ENCODE measurements around the gene ARSG. TPM values are rescaled to one million over a fixed set of nuclear protein-coding genes. Genes with fewer than 3 reads are reported as not detected.

Gene ARSG
- total RNA-seq, 1 experiment from 2014 or later, result 9.3 TPM

GRCh38 chr17:68377771-68378267, 86.5 kb downstream of the ARSG start:
- no peak for DNase-seq (ENCODE audit: low read depth)

GRCh38 chr17:68378268-68379176, 87.2 kb downstream of the ARSG start:
- DNase-seq (ENCODE audit: low read depth), result peak; percentile 71

- no peak for DNase-seq (ENCODE audit: low read depth)
Observed at GRCh38 chr17:68379177-68379510, 87.8 kb downstream of the ARSG start.

- DNase-seq (ENCODE audit: low read depth), result no peak
Observed at GRCh38 chr17:68379692-68380677, 88.7 kb downstream of the ARSG start.

GRCh38 chr17:68381076-68381900, 90.0 kb downstream of the ARSG start:
- peak; percentile 93 for DNase-seq (ENCODE audit: low read depth)

- DNase-seq (ENCODE audit: low read depth), result no peak
Observed at GRCh38 chr17:68382582-68383085, 91.3 kb downstream of the ARSG start.

GRCh38 chr17:68383120-68383442, 91.8 kb downstream of the ARSG start:
- DNase-seq (ENCODE audit: low read depth), result no peak

- DNase-seq (ENCODE audit: low read depth), result peak; percentile 86
Observed at GRCh38 chr17:68383443-68384321, 92.4 kb downstream of the ARSG start.

GRCh38 chr17:68384471-68384870, 93.2 kb downstream of the ARSG start:
- no peak for DNase-seq (ENCODE audit: low read depth)

GRCh38 chr17:68384941-68385340, 93.6 kb downstream of the ARSG start:
- no peak for DNase-seq (ENCODE audit: low read depth)

- no peak for DNase-seq (ENCODE audit: low read depth)
Observed at GRCh38 chr17:68385490-68386215, 94.4 kb downstream of the ARSG start.

GRCh38 chr17:68387435-68388218, 96.3 kb downstream of the ARSG start:
- DNase-seq (ENCODE audit: low read depth), result no peak

- no peak for DNase-seq (ENCODE audit: low read depth)
Observed at GRCh38 chr17:68389041-68389440, 97.7 kb downstream of the ARSG start.

- no peak for DNase-seq (ENCODE audit: low read depth)
Observed at GRCh38 chr17:68390888-68391545, 99.7 kb downstream of the ARSG start.

GRCh38 chr17:68391561-68392268, 100.4 kb downstream of the ARSG start:
- DNase-seq (ENCODE audit: low read depth), result no peak

GRCh38 chr17:68394608-68395331, 103.5 kb downstream of the ARSG start:
- DNase-seq (ENCODE audit: low read depth), result no peak

Measured in Daoy (cell line).